HG02763 (cell line): ENCODE results near the gene PTDSS2.
"Not testable (repeated sequence)": the region's sequence is repeated elsewhere in the genome, so short reads cannot be mapped to it uniquely, and the experiment has no call there.

ENCODE experiments used
- ATAC-seq: cut with Tn5 transposase; IDR thresholded peaks from one replicate; pipeline ENCODE4 v1.9.1; 2021; ENCODE audit warnings: mild to moderate bottlenecking, moderate library complexity; ENCODE audit not compliant: unreplicated experiment

Gene PTDSS2

DNA sequence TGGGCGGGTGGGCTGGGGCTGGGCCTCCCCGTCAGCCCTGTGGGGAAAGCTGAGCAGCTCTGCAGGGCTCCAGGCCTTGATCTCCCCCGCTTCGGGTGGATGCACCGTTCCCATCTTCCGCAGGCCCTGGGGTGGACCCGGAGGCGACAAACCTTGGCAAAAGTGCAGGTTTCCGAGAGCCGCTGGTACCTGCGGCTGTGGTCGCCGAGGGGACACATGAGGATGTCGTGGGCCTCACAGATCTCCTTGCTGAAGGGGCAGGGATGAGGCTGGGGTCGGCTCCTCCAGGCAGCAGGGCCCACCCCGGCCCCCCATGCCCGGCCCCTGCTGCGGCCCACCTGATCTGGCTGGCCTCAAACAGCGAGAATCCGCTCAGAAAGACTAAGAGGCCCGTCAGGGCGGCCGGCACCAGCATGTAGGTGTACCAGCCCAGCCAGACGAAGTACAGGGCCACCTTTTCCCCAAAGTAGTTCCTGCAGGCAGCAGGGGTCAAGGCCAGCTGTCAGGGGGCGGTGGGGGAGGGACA is 20.1 kb upstream of the PTDSS2 start:
- ATAC-seq: no peak

DNA sequence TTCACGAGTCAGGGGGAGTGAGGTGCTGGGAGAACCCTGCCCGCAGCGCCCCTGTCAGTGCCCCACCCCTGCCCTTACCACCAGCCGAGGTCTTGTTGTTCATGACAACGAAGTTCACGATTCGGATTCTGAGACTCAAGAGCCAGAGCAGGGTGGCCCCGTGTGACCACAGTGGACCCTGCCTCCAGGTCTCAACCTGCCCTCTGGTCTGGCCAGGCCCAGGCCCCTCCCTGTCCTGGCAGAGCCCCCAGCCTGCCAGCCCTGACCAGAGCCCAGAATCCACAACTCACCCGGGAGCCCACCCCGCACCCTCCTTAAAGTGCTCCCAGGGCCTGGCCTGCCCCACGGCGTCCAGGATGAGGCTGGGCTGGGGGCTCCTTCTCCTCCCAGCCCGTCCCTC is 18.2 kb upstream of the PTDSS2 start:
- no peak for ATAC-seq

DNA sequence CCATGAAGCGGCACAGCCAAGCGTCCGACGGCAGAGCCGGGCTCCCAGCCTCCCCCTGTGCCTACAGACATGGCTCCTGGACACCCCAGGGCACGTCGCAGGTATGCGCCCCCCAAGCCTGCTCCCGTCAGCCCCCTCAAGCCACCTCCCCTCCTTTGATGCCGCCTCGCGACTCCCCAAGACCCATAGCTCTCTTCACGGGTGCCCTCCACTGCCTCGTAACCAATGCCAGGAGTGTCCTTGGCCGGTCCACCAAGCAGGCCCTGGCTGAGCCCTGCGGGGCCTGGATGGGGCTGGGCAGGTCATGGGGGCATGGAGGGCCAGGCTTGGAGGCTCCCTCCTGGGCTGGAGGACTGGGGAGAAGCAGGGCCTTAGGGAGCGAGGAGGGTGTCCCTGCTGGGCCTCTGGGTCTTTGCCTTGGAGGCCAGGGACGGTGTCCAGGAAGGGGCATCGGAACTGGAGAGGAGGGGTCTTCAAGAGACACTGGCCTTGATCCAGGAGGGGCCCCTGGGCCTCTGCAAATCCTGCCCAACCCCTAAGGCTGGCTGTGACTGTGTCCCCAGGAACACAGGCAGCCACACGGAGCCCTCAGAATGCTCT is 17.5 kb upstream of the PTDSS2 start:
- ATAC-seq: no peak

DNA sequence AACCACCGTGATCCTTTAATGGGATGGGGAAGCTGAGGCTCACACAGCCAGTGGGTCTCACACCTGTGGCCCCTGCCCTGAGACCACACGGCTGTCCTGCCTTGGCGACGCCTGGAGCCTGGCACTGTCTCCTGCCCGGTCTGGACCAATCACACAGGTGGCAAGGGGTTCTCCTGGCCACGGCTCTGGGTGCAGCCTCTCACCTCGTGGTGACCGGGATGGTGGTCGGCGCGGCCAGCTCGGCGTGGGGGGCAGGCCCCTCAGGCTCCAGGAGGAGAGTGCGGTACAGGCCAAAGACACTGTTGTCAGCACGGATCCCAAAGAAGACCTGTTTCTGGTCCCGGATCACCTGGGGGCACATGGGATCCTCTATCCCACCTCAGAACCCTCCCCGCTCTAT is 17.0 kb upstream of the PTDSS2 start:
- ATAC-seq: no peak

DNA sequence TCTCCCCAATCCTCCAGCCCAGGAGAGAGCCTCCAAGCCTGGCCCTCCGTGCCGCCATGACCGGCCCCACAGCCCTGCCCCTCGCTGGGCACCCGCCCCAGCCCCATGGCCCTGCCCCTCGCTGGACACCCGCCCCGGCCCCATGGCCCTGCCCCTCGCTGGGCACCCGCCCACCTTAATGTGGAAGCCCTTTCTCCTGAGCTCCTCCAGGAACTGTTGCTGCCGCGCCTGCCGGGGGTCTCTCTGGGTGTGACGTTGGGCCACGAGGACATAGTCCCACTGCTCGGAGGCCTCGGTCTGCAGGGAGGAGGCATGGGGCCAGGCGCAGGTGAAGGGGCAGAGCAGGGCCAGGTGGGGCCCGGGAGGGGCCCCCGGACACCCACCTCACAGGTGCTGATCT is 16.4 kb upstream of the PTDSS2 start:
- no peak for ATAC-seq

DNA sequence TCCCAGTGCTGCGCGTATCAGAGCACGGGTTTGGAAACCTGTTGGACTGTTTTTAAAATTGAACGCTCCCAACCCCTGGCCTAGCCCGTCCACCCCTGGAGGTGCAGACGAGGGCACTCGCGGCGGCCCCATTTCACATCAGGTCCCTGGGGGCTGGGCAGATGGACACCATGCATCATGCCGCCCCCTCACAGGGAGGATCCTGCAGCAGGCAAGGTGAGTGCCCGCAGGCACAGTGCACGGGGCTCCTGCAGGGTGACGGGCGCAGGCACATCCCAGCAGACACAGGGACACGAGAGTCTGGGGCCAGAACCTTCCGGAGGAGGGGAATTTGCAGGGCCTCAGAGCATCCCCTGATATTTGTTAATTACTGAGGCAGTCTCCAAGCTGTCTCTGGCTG is 15.6 kb upstream of the PTDSS2 start:
- ATAC-seq: no peak

DNA sequence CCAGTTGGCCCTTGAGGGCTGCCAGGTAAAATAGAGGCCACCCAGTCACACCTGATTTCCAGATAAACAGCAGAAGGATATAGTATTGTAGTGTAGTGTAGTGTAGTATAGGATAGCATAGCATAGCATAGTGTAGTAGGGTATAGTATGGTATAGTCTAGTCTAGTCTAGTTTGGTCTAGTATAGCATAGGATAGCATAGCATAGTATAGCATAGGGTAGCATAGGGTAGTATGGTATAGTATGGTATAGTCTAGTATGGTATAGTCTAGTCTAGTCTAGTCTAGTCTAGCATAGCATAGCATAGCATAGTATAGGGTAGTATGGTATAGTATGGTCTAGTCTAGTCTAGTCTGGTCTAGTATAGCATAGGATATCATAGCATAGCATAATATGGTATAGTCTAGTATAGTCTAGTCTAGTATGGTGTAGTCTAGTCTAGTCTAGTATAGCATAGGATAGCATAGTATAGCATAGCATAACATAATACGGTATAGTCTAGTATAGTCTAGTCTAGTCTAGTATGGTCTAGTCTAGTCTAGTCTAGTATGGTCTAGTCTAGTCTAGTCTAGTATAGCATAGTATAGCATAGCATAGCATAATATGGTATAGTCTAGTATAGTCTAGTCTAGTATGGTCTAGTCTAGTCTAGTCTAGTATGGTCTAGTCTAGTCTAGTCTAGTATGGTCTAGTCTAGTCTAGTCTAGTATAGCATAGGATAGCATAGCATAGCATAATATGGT is 14.9 kb upstream of the PTDSS2 start:
- ATAC-seq: not testable (repeated sequence)

DNA sequence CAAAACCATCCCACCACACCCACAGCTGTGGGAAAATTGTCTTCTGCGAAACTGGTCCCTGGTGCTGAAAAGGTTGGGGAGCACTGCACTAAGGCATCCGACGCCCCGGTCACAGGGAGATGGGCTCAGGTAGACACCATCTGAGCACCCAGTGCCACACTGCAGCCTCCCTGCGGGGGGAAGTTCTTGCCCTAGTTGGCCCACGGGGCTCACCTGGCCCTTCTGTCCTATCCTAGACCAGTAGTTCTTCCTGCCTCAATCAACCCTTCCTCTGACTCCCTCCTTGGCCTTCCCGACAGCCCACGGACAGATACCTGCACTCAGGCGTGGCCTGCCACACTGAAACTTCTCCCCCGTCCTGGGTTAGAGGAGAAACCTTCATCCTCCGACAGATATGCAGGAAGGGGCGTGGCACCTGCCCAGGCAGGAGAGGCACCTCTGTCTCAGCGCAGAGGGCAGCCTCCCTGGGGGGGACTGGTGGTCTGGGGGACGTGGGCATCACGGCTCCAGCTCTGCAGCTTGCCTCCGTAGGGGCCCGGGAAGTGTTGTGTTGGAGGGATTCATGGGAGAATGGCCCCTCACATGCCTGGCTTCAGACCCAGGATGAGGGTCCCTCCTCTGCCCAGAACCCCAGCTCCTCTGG is 12.7 kb upstream of the PTDSS2 start:
- no peak for ATAC-seq

DNA sequence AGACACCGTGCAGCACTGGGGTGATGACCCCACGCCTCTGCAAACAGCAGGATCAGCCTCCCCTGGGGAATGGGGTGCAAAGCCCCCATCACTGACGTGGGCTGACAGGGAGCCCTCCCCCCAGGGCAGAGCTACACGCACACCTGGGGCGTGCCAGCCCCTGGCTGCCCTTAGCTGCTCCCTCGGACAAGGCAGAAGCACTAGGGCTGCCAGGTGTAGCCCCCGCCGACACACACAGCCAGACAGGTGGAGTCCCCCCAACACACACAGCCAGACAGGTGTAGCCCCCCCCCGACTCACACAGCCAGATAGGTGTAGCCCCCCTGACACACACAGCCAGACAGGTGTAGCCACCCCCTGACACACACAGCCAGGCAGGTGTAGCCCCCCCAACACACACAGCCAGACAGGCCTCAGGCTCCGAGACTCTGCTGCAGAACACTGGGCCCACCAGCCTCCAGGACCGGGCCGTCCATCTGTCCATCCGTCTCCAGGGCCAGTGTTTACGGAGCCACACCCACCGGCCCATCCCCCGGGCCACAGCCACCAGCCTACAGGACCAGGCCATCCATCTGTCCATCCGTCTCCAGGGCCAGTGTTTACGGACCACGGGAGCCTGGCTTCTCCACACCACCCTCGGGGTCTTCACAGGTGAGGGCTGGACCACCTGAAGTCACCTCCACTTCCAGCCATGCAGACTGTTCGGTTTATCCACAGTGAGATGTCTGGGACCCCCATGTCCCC is 11.8 kb upstream of the PTDSS2 start:
- no peak for ATAC-seq

DNA sequence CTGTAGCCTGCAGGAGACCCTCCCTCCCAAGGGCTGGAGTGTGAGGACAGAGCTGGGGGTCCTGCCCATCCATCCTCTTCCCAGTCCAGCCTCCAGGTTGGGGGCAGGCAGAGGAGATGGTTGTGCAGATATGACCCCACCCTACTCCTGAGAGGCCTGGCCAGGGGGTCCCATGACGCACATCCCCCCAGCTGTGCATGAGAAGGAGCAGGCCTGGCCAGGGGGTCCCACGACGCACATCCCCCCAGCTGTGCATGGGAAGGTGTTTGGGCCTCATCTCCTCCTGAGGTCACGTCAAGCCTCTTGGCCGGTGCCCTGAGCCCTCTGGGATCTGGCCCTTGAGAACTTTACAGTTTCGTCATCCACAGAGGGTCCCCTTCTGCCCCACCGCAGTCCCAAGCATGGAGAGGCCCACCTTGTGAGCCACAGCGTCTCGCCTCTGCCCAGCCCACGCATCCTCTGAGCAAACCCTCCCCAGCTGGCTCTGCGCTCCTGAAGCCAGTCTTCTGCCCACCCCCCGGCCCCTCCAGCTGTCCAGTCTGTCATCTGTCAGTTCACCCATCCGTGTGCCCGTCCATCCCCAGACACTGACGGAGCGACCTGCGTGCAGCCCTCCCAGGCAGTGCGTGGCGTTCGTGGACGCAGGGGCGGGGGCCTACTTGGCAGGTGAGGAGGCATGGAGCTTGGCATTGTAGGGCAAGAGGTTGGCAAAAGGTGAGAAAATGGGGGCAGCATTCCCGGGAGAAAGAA is 10.6 kb upstream of the PTDSS2 start:
- ATAC-seq: no peak

DNA sequence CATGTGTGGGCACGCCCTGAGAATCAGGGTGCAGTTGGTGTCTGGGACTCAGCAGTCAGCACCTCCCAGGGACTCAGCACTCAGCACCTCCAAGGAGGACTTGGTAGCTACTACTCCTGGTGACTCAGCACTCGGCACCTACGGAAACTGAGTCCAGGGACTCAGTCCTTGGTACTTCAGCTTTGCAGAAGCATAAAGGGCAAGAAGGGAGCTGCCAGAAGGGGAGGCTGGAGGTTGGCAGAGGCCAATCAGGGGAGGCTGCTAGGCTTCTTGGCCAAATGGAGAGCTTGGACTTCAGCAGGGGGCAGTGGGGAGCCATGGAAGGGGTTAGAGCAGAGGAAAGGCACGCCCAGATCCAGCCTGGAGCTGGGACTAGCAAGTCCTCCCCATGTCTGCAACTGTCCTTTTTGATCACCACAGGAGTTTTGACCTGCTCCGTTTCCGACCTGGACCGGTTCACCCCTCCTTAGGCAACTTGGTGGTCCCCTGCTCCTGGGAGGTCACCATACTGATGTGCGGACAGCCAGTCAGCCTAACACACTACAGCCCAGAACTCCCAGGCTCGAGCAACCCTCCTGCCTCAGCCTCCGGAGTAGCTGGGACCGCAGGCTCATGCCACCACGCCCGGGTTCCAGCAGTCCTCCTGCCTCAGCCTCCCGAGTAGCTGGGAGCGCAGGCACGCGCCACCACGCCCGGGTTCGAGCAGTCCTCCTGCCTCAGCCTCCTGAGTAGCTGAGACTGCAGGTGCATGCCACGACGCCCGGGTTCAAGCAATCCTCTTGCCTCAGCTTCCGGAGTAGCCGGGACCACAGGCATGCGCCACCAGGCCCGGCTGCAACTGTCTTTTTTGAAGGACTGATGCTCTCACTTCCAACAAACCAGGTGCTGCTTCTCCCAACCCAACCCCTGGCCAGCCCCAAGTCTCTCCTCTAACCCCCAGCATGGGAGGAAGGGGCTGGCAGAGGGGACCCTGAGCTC is 9.7 kb upstream of the PTDSS2 start:
- no peak for ATAC-seq

DNA sequence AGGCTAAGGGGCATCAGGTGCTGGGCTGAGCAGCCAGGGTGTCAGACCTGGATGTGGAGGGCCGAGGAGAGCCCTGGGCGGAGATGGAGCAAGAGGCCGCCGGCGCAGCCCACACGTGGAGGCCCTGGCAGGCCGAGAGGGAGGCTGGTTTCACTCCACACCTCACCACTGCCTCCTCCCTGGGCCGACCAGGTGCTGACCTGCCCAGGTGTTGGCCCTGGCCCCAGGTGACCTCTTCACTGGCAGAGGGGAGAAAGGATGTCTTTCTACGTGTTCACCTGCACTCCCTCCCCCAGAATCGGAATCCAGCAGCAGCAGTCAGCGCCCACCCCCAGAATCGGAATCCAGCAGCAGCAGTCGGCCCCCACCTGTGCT is 9.0 kb upstream of the PTDSS2 start:
- ATAC-seq: no peak

DNA sequence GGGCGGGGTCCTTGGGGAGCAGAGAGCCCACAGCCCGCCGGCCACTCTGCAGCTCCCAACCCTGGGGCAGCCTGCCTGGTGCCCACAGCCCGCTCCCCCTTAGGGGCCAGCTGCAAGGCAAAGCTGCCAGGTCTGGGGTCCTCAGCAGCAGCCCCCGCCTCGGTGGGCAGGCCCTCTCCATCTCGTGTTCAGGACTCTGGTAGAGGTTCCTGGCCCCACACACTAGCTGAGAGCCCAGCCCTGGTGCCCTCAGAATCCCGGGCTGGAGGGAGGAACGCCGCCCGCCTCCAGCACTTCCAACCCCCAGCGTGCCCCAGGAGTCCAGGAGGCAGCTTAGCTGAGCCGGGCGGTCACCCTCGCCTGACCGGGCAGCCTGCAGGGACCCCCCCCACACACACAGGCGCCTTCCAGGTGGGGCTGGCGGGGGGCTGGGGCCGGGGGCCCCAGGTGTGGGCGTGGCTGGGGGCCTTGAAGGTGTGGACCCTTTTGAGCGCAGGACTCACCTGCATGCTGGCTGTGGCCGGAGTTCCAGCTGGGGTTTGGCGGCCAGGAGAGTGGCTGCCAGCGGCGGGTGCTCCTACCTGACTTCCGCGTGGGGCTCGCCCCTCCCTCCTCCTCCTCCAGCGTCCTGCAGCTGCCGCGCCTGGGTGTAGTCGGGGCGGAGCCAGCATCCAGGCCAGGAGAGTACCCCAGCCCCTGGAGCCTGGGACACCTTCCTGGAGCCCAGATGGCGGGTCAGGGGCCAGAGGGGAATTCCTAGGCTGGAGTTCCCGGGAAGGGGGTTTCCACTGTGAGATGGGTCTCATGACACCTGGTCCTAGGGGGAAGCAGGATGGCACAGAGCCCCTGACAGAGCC is 8.4 kb upstream of the PTDSS2 start, which contains the start of gene ANO9:
Gene ANO9, minus strand, starts transcription at position 594 of the 857 bp plus-strand sequence. Its CDS starts 85 bp downstream, at position 509.
- peak; percentile 50 for ATAC-seq

DNA sequence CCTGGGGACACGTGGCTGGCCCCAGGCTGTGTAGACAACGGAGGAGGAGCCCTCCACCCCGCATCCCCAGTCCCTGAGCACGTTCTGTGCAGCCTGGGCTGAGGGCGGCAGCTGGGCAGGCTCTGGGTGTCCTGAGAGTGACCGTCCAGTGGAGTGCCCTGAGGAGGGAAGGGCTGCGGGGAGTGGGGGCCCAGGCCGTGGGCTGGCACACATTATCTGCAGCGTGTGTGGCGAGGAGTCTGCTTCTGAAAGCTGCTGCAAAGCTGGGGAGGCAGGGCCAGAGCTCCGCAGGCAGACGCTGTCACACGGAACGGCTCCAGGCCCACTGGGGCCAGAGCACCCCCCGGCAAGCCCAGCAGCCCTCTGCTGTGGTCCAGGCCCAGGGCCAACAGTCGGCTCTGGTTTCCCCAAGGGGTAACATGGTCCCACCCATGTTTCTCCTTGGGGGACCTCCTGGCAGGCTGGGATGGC is 7.4 kb upstream of the PTDSS2 start:
- no peak for ATAC-seq

DNA sequence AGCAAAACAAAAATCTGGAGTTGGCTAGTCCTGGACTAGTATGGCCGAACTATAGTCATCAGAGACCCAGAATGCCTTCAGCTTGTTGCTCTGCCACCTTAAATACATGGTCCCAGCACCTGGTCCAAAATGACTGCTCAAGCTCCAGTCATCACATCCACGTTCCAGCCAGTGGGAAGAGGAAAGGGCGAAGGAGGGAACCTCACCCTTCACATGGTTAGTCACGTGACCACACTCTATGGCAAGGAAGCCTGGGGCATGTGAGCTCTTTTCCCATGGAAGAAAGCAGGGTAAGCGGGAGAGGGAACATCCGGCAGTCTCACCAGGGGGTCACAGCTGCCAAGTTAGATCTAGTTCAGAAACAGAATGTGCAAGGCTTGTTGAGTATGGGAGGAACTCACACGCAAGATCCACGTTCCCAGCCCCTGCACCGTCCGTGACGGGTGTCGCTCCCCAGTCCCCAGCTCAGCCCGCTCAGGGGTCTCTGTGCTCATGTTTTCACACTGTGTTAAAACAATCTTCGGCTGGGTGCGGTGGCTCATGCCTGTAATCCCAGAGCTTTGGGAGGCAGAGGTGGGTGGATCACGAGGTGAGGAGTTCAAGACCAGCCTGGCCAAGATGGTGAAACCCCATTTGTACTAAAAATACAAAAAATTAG is 6.4 kb upstream of the PTDSS2 start:
- ATAC-seq: no peak

DNA sequence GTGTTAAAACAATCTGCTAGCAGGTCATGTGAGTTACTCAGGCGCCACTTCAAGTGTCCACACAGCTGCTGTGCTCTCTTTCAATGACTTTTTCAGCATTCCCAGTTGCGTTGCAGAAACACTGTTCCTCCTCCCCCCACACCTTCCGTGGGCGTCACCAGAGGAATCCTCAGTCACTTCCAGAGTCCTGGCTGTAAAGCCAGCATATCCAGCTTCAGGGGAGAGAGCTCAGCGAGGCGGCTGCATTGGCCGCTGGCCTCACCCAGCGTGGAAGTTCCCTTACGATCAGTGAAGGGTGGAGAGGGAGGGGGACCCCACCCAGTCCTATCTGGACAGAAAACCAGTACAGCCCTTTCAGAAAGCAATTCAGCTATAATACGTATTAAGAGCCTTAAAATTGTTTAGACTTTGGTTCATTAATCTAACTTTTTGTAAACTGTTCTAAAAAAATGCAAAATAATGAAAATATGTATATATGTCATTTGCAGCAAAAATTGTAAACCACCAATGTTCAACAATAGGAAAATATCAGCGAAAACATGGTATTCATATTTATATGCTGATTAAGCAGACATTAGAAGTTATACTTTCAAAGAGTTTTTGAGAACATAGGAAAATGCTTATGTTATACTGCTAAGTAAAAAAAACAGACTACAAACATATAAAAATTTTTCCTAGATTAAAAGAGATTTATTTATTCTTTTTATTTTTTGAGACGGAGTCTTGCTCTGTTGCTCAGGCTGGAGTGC is 5.5 kb upstream of the PTDSS2 start:
- no peak for ATAC-seq
